Fibroblast of pulmonary artery (primary cell): Measurements from ENCODE around the gene ITCH.
"Not testable (repeated sequence)": the region's sequence is repeated elsewhere in the genome, so short reads cannot be mapped to it uniquely, and the experiment has no call there.

Experiments used
- DNase-seq: peaks from one replicate; pipeline ENCODE4 v3.0.0-alpha.2; 2010; ENCODE audit warnings: low read depth
- H3K4me3 ChIP-seq: replicated peaks from 2 replicates; pipeline ENCODE4 v1.5.1; 2011; ENCODE audit warnings: low read depth, mild to moderate bottlenecking, control low read depth, low read length, moderate library complexity
- CTCF ChIP-seq: IDR thresholded peaks from 2 replicates; pipeline ENCODE4 v1.5.1; 2011; ENCODE audit warnings: mild to moderate bottlenecking, control low read depth, low read length, inconsistent platforms; ENCODE audit errors: missing control alignments

ITCH gene

GRCh38 chr20:34507702-34508413, 144.8 kb downstream of the ITCH start:
- H3K4me3 ChIP-seq = no peak overlapping the region
- TF ChIP-seq CTCF = no peak
- DNase-seq = no peak

- no peak for TF ChIP-seq CTCF
- H3K4me3 ChIP-seq = no peak overlapping the region
- DNase-seq = no peak
Observed at GRCh38 chr20:34510575-34510974, 147.5 kb downstream of the ITCH start.

- no peak overlapping the region for H3K4me3 ChIP-seq
- no peak for TF ChIP-seq CTCF
- DNase-seq = no peak
Observed at GRCh38 chr20:34511891-34512265, 148.8 kb downstream of the ITCH start.

- DNase-seq = peak; percentile 8
- H3K4me3 ChIP-seq = no peak overlapping the region
- no peak for TF ChIP-seq CTCF
Observed at GRCh38 chr20:34512266-34512954, 149.3 kb downstream of the ITCH start.

- H3K4me3 ChIP-seq = no peak overlapping the region
- no peak for TF ChIP-seq CTCF
- peak; percentile 14 for DNase-seq
Observed at GRCh38 chr20:34512955-34513419, 149.9 kb downstream of the ITCH start.

- not testable (repeated sequence) for DNase-seq, H3K4me3 ChIP-seq
Observed at GRCh38 chr20:34514034-34514433, 151.0 kb downstream of the ITCH start.

GRCh38 chr20:34514897-34515483, 151.9 kb downstream of the ITCH start:
- DNase-seq = no peak
- TF ChIP-seq CTCF = no peak

More at GRCh38 chr20:34514897-34515483, 151.9 kb downstream of the ITCH start:
- peak overlapping the region; percentile 91 for H3K4me3 ChIP-seq
